Activated gamma-delta T cell (primary cell): Measurements from ENCODE around the gene RNF157.
"Not testable (repeated sequence)": the region's sequence is repeated elsewhere in the genome, so short reads cannot be mapped to it uniquely, and the experiment has no call there.

Experiments used
- DNase-seq: peaks from one replicate; lab custom pipeline; 2025; lab: John Stamatoyannopoulos, UW

The RNF157 gene

GRCh38 chr17:76234354-76234679 lies 6.0 kb downstream of the RNF157 start:
- DNase-seq, result no peak

- DNase-seq, result no peak
Observed at GRCh38 chr17:76233588-76234353, 6.5 kb downstream of the RNF157 start.

- DNase-seq, result no peak
Observed at GRCh38 chr17:76232342-76232741, 8.0 kb downstream of the RNF157 start.

- DNase-seq, result not testable (repeated sequence)
Observed at GRCh38 chr17:76226749-76227148, 13.5 kb downstream of the RNF157 start.

GRCh38 chr17:76225373-76226086 lies 14.8 kb downstream of the RNF157 start:
- DNase-seq, result not testable (repeated sequence)

GRCh38 chr17:76223802-76224201 lies 16.5 kb downstream of the RNF157 start:
- DNase-seq, result no peak

- DNase-seq, result no peak
Observed at GRCh38 chr17:76219670-76220383, 20.5 kb downstream of the RNF157 start.

- no peak for DNase-seq
Observed at GRCh38 chr17:76217081-76217480, 23.2 kb downstream of the RNF157 start.

- no peak for DNase-seq
Observed at GRCh38 chr17:76213491-76213890, 26.8 kb downstream of the RNF157 start.

- no peak for DNase-seq
Observed at GRCh38 chr17:76208120-76208519, 32.2 kb downstream of the RNF157 start.

GRCh38 chr17:76207275-76208059 lies 32.8 kb downstream of the RNF157 start:
- no peak for DNase-seq

- DNase-seq, result not testable (repeated sequence)
Observed at GRCh38 chr17:76205542-76206144, 34.6 kb downstream of the RNF157 start.

- no peak for DNase-seq
Observed at GRCh38 chr17:76204277-76204676, 36.0 kb downstream of the RNF157 start.

GRCh38 chr17:76200354-76200753 lies 39.9 kb downstream of the RNF157 start:
- no peak for DNase-seq

- DNase-seq, result no peak
Observed at GRCh38 chr17:76199469-76199868, 40.8 kb downstream of the RNF157 start.

GRCh38 chr17:76198702-76199101 lies 41.6 kb downstream of the RNF157 start:
- no peak for DNase-seq

- no peak for DNase-seq
Observed at GRCh38 chr17:76197911-76198310, 42.4 kb downstream of the RNF157 start.

GRCh38 chr17:76196675-76197074 lies 43.6 kb downstream of the RNF157 start:
- DNase-seq, result no peak

GRCh38 chr17:76195281-76196096 lies 44.8 kb downstream of the RNF157 start:
- DNase-seq, result no peak

GRCh38 chr17:76193591-76193990 lies 46.7 kb downstream of the RNF157 start:
- no peak for DNase-seq

- no peak for DNase-seq
Observed at GRCh38 chr17:76191896-76192295, 48.4 kb downstream of the RNF157 start.
